ENCODE data around the gene HELLS. TPM values are rescaled to one million over a fixed set of nuclear protein-coding genes. Genes with fewer than 3 reads are reported as not detected.

Gene HELLS
- total RNA-seq, 1 experiment from 2014 or later, result 64.4 TPM

DNA sequence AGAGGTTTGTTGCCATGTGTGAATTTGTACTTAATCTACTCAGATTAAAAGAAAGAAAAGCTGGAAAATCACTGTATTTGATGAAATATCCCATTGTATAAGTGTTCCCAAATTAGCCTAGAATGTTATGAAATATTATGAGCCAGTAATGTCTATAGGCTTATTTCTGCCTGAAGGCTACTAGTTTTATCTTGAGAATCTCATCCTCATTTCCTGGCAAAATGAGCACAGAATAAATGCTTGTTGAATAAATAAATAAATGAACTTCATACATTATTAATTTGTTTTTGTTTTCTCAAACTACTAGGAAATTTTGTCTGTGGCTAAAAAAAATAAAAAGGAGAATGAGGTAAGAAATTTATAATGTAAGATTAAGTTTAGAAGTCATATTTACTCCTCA is 25.5 kb downstream of the HELLS start:
- H2AFZ ChIP-seq, result no peak overlapping the region
- H3K4me1 ChIP-seq (replicated peaks; ENCODE audit: insufficient read depth), result no peaks in the 10 kb centered on the region
- TF ChIP-seq CTCF (conservative IDR thresholded peaks at IDR 0.05), result no peak
- TF ChIP-seq EZH2 (IDR thresholded peaks at IDR 0.05; ENCODE audit: low read depth), result no peak
- H3K4me2 ChIP-seq, result no peak overlapping the region
- BruUV-seq (replicated peaks), result no TSS peak
- no peaks in the 10 kb centered on the region for H4K20me1 ChIP-seq (ENCODE audit: insufficient read depth)
- H3K27me3 ChIP-seq (ENCODE audit: insufficient read depth, low read depth), result no peaks in the 10 kb centered on the region
- H3K9me3 ChIP-seq (ENCODE audit: insufficient read depth, low read depth), result no peaks in the 10 kb centered on the region
- POLR2A ChIA-PET (ENCODE audit: unreplicated experiment), result no interaction called here
- DNase-seq, result no peak
- CTCF ChIA-PET, result no interaction called here
- intact Hi-C loops (cut with micrococcal nuclease; ENCODE audit: unreplicated experiment), result no loop called here
- no peaks in the 10 kb centered on the region for H3K36me3 ChIP-seq (ENCODE audit: low read depth)
- H3K27ac ChIP-seq, result no peak overlapping the region
- H3F3A ChIP-seq (ENCODE audit: insufficient read depth, low read depth), result no peaks in the 10 kb centered on the region
- H3K9me2 ChIP-seq (ENCODE audit: insufficient read depth), result no peaks in the 10 kb centered on the region
- no peaks in the 10 kb centered on the region for H3K79me2 ChIP-seq (ENCODE audit: low read depth)
- H3K4me3 ChIP-seq, result no peak overlapping the region

GRCh38 chr10:94571528-94571927 is 25.9 kb downstream of the HELLS start:
- no peaks in the 10 kb centered on the region for H3K4me1 ChIP-seq (replicated peaks; ENCODE audit: insufficient read depth)
- no peaks in the 10 kb centered on the region for H3K27me3 ChIP-seq (ENCODE audit: insufficient read depth, low read depth)
- H4K20me1 ChIP-seq (ENCODE audit: insufficient read depth), result no peaks in the 10 kb centered on the region
- TF ChIP-seq EZH2 (IDR thresholded peaks at IDR 0.05; ENCODE audit: low read depth) (no peak), CTCF (conservative IDR thresholded peaks at IDR 0.05) (no peak)
- intact Hi-C loops (cut with micrococcal nuclease; ENCODE audit: unreplicated experiment), result no loop called here
- CTCF ChIA-PET, result no interaction called here
- no peaks in the 10 kb centered on the region for H3K9me2 ChIP-seq (ENCODE audit: insufficient read depth)
- no peak for DNase-seq
- H3K27ac ChIP-seq, result no peak overlapping the region
- no peak overlapping the region for H3K4me2 ChIP-seq
- H3F3A ChIP-seq (ENCODE audit: insufficient read depth, low read depth), result no peaks in the 10 kb centered on the region
- H3K36me3 ChIP-seq (ENCODE audit: low read depth), result no peaks in the 10 kb centered on the region
- H3K9me3 ChIP-seq (ENCODE audit: insufficient read depth, low read depth), result no peaks in the 10 kb centered on the region
- no TSS peak for BruUV-seq (replicated peaks)
- H3K79me2 ChIP-seq (ENCODE audit: low read depth), result no peaks in the 10 kb centered on the region
- POLR2A ChIA-PET (ENCODE audit: unreplicated experiment), result no interaction called here
- H3K4me3 ChIP-seq, result no peak overlapping the region
- no peak overlapping the region for H2AFZ ChIP-seq

DNA sequence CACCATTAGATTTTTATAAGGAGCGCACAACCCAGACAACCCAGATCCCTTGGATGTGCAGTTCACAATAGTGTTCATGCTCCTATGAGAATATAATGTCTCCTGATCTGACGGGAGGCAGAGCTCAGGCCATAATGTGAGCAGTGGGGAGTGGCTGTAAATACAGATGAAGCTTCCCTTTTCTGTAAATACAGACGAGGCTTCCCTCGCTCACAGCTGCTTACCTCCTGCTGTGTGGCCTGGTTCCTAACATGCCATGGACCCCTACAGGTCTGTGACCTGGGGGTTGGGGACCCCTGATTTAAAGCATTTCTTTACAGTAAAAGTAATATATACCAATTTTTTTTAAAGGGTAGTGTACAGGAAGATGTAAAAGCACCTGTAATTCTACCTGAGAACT is 33.2 kb downstream of the HELLS start:
- H3K79me2 ChIP-seq (ENCODE audit: low read depth), result no peaks in the 10 kb centered on the region
- no peaks in the 10 kb centered on the region for H3K9me2 ChIP-seq (ENCODE audit: insufficient read depth)
- TF ChIP-seq CTCF (conservative IDR thresholded peaks at IDR 0.05) (no peak), EZH2 (IDR thresholded peaks at IDR 0.05; ENCODE audit: low read depth) (no peak)
- no peak overlapping the region for H3K4me2 ChIP-seq
- H3K4me1 ChIP-seq (replicated peaks; ENCODE audit: insufficient read depth), result no peaks in the 10 kb centered on the region
- DNase-seq, result no peak
- no peaks in the 10 kb centered on the region; the same call in 1 of the 2 replicates for H3K36me3 ChIP-seq (ENCODE audit: low read depth)
- H3F3A ChIP-seq (ENCODE audit: insufficient read depth, low read depth), result 0 out of 2 replicates have a peak, but pooled peaks cover 5% of the 10 kb centered on the region
- no TSS peak for BruUV-seq (replicated peaks)
- no peaks in the 10 kb centered on the region for H3K27me3 ChIP-seq (ENCODE audit: insufficient read depth, low read depth)
- no peak overlapping the region for H3K4me3 ChIP-seq
- POLR2A ChIA-PET (ENCODE audit: unreplicated experiment), result no interaction called here
- no peak overlapping the region for H2AFZ ChIP-seq
- no peak overlapping the region for H3K27ac ChIP-seq
- CTCF ChIA-PET, result no interaction called here
- intact Hi-C loops (cut with micrococcal nuclease; ENCODE audit: unreplicated experiment), result no loop called here
- no peaks in the 10 kb centered on the region for H3K9me3 ChIP-seq (ENCODE audit: insufficient read depth, low read depth)
- H4K20me1 ChIP-seq (ENCODE audit: insufficient read depth), result no peaks in the 10 kb centered on the region

Data from PC-9 (cell line).